Hematopoietic multipotent progenitor cell treated with erythropoietin and hydrocortisone succinate and interleukin-3 and kit ligand, for 4 days (in vitro differentiated cells): ENCODE data around the gene RSPH6A.

ENCODE experiments used
- DNase-seq: peaks from one replicate; pipeline ENCODE4 v3.0.0-alpha.2; 2015

The RSPH6A gene

GRCh38 chr19:45814851-45815480 is at the start of gene RSPH6A:
RSPH6A (minus strand) TSS chr19:45815308; CDS start chr19:45815176, 132 bp downstream.
- no peak for DNase-seq

GRCh38 chr19:45864629-45865082 is 49.5 kb upstream of the RSPH6A start:
- DNase-seq, result no peak

- DNase-seq, result peak; percentile 74
These were observed 48.9 kb upstream of the RSPH6A start, which contains the start of gene FOXA3 for GRCh38 chr19:45863840-45864628. FOXA3 (plus strand) TSS chr19:45864326; CDS start chr19:45864457, 131 bp downstream.

DNA sequence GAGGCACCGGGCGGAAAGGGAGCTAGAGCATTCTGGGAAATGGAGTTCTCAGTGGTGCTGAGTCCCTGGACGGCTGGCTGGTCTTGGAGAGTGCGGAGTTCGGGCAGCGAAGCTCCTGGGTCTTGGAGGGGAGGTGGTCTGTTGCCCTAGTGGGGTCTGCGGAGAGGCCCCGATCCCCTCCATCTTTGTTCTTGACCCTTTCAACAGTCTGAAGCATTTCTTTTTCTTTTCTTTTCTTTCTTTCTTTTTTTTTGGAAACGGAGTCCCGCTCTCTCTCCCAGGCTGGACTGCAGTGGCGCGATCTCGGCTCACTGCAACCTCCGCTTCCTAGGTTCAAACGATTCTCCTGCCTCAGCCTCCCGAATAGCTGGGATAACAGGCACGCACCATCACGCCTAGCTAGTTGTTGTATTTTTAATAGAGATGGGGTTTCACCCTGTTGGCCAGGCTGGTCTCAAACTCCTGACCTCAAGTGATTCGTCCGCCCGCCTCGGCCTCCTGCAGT is 48.3 kb upstream of the RSPH6A start:
- DNase-seq, result no peak

DNA sequence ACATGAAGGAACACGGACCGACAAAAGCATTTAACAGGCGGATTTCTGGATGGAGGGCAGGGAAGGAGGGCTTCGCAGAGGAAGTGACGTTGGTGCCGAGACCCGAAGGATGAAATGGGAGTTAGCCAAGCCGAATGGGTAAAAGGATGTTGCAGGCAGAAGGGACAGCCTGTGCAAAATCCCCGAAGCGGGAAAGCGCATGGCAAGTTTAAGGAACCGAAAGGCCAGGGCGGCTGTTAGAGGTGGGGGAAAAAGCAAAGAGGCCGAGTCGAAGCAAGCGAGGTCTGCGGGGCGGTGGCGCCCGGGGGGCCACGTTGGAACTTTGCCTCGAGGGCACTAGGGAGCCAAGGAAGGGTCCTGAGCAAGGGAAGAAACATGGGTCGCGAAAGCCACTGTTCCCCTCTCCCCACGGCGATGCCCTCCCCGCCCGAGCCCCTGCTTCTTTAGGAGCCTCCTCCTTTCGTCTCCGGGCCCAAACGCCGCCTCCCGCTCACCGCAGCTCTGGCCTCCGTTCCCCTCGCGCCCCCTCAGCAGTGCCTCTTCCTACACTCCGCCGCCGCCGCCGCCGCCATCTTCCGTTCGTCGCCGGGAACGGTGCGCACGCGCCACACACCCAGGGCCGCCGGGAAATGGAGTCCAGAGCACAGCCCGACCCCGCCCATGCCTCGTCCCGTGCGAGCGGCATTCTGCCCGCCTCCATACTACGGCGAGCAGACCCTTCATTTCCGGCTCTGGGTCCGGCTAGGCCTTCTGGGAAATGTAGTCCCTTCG is 47.6 kb upstream of the RSPH6A start, which contains the start of gene SYMPK:
Gene SYMPK (minus strand): TSS at position 584 of the 771 bp plus-strand sequence. CDS start 8,652 bp downstream, outside the sequence.
- peak; percentile 99 for DNase-seq

DNA sequence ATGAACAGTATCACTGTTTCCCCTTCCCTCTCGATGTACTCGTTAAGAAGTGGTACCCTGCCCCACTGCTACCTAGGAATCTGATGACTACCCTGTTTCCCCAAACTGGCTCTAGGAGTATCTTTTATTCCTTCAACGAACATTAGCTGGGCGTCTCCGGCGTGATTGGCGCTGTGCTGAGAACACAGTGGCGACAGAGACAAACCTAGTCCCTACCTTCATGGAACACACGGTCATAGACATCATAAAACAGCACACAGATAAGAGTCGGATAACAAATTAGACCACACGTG is 47.1 kb upstream of the RSPH6A start:
- no peak for DNase-seq

GRCh38 chr19:45860359-45861259 is 45.5 kb upstream of the RSPH6A start:
- DNase-seq, result no peak

DNA sequence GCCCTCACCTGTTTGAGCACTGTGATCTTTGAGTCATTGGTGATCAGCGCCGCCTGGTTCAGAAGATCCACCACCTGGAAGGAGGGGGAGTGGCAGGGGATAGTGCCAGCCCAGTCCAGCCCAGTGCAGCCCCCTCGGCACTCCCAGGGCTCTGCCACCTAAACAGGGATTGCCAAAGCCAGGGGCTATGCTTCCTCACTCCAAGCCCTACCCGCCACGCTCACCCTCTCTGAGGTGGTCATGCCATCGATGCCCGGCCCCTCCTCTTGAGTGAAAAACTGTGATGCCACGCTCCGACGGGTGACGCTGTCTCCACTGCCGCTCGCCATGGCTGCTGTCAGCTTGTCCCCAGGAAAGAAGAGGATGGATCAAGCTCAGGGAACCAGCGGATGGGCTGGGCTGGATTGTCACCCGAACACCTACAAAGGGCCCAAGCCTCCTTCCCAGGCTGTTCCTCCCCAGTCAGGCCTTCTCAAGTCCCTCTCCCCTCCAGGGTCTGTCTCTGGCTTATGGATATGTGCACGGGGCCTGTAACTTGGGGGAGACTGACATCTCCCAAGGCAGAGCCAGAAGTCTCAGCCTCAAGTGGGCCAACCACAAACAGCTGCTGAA is 39.2 kb upstream of the RSPH6A start:
- DNase-seq, result no peak

DNA sequence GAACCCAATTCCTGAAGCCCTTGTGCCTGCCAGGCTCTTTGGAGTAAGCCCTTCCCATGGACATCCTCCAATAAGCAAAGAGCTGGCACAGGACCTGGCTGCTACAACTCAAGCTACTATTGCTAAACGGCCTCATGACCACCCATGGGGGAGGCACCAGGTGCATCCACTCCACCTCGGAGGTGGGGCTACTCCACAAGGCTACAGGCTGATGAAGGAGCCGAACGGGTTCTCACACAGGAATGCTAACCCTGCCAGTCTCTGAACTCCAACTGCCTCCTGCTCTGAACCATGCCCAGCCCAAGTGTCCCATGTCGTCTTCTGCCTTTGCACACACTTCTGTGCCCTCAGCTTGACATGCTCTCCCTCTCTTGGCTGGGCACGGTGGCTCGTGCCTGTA is 37.9 kb upstream of the RSPH6A start:
- no peak for DNase-seq

DNA sequence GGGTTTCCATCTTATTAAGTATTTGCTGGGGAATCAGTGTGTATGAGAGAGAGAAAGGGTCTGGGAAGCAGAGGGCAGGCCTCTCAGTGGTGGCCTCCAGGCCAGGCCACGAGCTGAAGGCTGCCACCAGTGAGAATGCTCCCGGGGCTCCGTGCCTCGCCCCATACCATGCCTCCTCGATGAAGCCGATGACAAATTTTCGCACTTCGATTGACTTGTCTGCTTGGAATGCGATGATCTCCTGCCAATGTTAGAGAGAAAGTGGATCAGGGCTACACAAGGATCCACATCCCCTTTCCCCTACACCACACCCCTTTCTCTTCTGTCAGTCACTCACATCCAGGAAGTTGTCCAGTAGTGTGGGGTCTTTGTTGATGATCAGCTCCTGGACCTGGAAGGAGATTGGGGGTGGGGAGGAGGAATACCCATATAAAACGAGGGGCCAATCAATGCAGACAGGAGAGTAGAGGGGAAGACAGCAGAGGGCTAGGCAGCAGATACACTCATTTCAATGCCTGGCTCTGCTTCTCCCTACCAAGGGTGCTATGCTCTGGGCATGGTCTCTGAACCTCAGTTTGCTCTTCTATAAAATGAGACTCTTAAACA is 37.1 kb upstream of the RSPH6A start:
- no peak for DNase-seq

DNA sequence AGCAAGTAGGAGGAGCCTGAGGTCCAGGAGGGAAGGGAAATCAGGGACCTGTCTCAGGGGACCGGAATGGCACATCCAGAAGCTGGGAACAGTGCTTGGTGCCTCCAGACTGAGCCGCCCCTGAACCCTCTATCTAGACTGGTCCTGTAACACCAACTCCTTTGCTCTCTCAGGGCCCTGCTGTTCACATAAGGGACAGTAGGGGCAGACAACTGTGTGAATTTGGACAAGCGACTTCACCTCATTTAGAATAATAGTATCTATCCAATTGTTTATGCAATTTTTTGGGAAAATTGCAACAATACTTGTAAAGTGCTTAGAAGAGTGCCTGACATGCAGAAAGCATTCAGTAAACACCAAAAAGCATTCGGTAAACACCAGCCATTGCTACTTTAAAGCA is 33.8 kb upstream of the RSPH6A start:
- peak; percentile 47 for DNase-seq

DNA sequence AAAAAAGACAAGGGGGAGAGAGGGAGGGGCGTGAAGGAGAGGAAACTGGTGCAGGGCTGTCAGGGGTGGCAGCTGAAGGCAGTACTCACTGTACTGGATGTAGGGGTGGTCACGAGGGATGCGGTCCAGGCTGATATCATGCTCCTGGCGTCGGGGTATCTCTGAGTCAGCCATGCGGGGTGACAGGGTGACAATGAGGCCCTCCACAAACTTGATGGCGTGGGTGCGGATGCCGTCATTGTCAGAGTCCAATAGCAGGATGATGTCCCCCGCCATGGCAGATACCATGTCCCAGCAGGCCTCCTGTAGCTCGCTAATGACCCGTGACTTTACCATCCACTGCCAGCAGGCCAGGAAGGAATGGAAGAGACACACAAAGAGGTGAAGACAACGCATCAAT is 32.6 kb upstream of the RSPH6A start:
- no peak for DNase-seq

DNA sequence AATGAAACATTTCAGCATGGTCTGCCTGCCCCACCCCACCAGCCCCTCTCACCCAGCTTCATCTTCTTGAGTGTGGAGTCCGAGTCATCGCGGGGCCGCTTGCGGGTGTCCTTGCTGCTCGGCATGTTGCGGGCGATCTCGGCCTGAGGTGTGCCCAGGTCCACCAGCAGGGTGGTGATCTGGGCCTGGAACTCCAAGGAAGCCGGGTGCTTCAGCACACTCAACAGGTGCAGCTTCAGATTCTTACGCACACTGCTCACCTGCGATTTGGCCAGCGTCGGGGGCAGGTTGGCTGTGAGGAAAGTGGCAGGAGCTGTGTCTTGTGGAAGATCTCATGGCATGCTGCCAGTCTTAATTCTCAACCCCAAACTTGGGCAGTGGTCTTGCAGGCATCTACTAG is 27.1 kb upstream of the RSPH6A start:
- no peak for DNase-seq

- DNase-seq, result no peak
These were observed 19.9 kb upstream of the RSPH6A start for GRCh38 chr19:45834970-45835369.

GRCh38 chr19:45828945-45829344 is 13.8 kb upstream of the RSPH6A start:
- no peak for DNase-seq

GRCh38 chr19:45828523-45828922 is 13.4 kb upstream of the RSPH6A start:
- DNase-seq, result no peak

DNA sequence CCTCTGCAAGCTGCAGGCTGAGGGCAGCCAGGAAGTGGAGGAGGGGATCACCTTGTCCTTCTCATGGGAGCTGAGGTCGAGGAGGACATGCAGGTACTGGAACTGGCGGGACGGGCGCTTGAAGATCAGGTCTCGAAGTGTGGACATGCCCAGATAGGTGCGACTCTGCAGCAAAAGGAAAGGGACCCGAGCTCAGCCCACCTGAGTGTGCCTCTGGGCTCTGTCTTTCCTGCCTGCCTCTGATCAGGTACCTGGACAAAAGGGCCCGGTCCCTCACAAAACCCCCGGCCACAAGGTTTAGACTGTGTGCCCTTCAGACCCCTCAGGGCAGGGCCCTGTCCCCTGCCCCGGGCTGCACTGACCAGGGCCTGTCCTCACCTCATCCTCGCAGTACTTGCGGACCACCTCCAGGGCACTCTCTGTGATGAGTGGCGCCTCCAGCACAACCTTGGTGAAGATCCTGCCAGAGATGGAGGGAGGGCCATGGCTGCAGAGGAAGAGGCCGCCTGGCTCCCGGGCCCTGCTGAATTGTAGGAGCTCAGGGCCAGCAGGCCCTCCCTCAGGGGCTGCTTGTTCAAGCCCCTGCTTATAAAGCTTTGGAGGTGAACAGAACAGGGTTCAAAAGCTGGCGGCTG is 12.5 kb upstream of the RSPH6A start:
- DNase-seq, result no peak

GRCh38 chr19:45826934-45827333 is 11.8 kb upstream of the RSPH6A start:
- DNase-seq, result no peak

- DNase-seq, result no peak
These were observed 11.1 kb upstream of the RSPH6A start for GRCh38 chr19:45825917-45826893.

- no peak for DNase-seq
These were observed 10.1 kb upstream of the RSPH6A start for GRCh38 chr19:45825263-45825605.
